Stimulated activated CD8-positive, alpha-beta memory T cell treated with anti-CD3 and anti-CD28 coated beads, Interleukin-7, amount 100 ng/mL, for 48 hours (primary cell): ENCODE measurements around the gene DHDH.
"Not testable (repeated sequence)": the region's sequence is repeated elsewhere in the genome, so short reads cannot be mapped to it uniquely, and the experiment has no call there.

Experiments used
- DNase-seq, 2 donors: peaks; one replicate each; pipeline ENCODE4 v3.0.0-alpha.2; 2020; ENCODE audit warnings: low read depth in 1 of 2; ENCODE audit errors: extremely low read depth in 1 of 2

DHDH gene

GRCh38 chr19:48914181-48914580 is 19.3 kb upstream of the DHDH start:
- no peak for DNase-seq

GRCh38 chr19:48915757-48916156 is 17.7 kb upstream of the DHDH start:
- no peak for DNase-seq

GRCh38 chr19:48918071-48918470 is 15.4 kb upstream of the DHDH start:
- DNase-seq = no peak

GRCh38 chr19:48918801-48919247 is 14.7 kb upstream of the DHDH start:
- DNase-seq = no peak

GRCh38 chr19:48919271-48919670 is 14.2 kb upstream of the DHDH start:
- not testable (repeated sequence) for DNase-seq

- no peak for DNase-seq
Measured at GRCh38 chr19:48920949-48921348, 12.6 kb upstream of the DHDH start.

GRCh38 chr19:48921721-48922500 is 11.6 kb upstream of the DHDH start:
- no peak for DNase-seq

GRCh38 chr19:48922548-48923490 is 10.7 kb upstream of the DHDH start:
- no peak for DNase-seq

GRCh38 chr19:48925240-48925843 is 8.2 kb upstream of the DHDH start:
- no peak for DNase-seq

- not testable (repeated sequence) for DNase-seq
Measured at GRCh38 chr19:48925890-48926289, 7.6 kb upstream of the DHDH start.

GRCh38 chr19:48926909-48927308 is 6.6 kb upstream of the DHDH start:
- no peak for DNase-seq

GRCh38 chr19:48927692-48928091 is 5.8 kb upstream of the DHDH start:
- DNase-seq = not testable (repeated sequence)

- no peak for DNase-seq
Measured at GRCh38 chr19:48928164-48929025, 5.1 kb upstream of the DHDH start.

- DNase-seq = no peak
Measured at GRCh38 chr19:48934837-48935236, 1.3 kb downstream of the DHDH start.

- DNase-seq = no peak
Measured at GRCh38 chr19:48935864-48936263, 2.4 kb downstream of the DHDH start.

GRCh38 chr19:48938256-48938655 is 4.8 kb downstream of the DHDH start:
- DNase-seq = no peak

GRCh38 chr19:48940902-48941301 is 7.4 kb downstream of the DHDH start:
- DNase-seq = no peak

- no peak for DNase-seq
Measured at GRCh38 chr19:48943081-48943480, 9.6 kb downstream of the DHDH start.

- no peak for DNase-seq
Measured at GRCh38 chr19:48945415-48945814, 11.9 kb downstream of the DHDH start.

- DNase-seq = no peak
Measured at GRCh38 chr19:48945817-48946216, 12.3 kb downstream of the DHDH start.
